Esophagus muscularis mucosa (tissue), 4 donors: ENCODE data around the gene BACE1-AS. TPM values are rescaled to one million over a fixed set of nuclear protein-coding genes. Genes with fewer than 3 reads are reported as not detected.

Experiments
- DNase-seq: peaks from one replicate; pipeline ENCODE4 v3.0.0-alpha.2; 2017; ENCODE audit errors: extremely low spot score
- H3K27ac ChIP-seq, 4 donors: fragments of 200-600 bp; sonication (generic); replicated peaks in 1 of 4; 1 replicate in 3 of 4; 2 replicates in 1 of 4; pipeline ENCODE4 v1.5.1; 2016 to 2019; ENCODE audit warnings: mild to moderate bottlenecking in 1 of 4
- H3K27me3 ChIP-seq, 4 donors: fragments of 200-600 bp; sonication (generic); one replicate each; pipeline versions ENCODE4 v1.5.1 to v1.6.0; 2016 to 2019
- H3K36me3 ChIP-seq, 4 donors: fragments of 200-600 bp; sonication (generic); one replicate each; pipeline ENCODE4 v1.5.1; 2016 to 2019
- H3K4me1 ChIP-seq, 4 donors: fragments of 200-600 bp; sonication (generic); one replicate each; pipeline ENCODE4 v1.5.1; 2016 to 2019
- H3K4me3 ChIP-seq, 4 donors: fragments of 200-600 bp; sonication (generic); 1 replicate in 2 of 4; 2 replicates in 2 of 4; pipeline ENCODE4 v1.5.1; 2016 to 2019; ENCODE audit warnings: mild to moderate bottlenecking in 4 of 4, moderate library complexity in 1 of 4
- H3K9me3 ChIP-seq, 4 donors: fragments of 200-600 bp; sonication (generic); 1 replicate in 3 of 4; 2 replicates in 1 of 4; pipeline ENCODE4 v1.5.1; 2016 to 2019
- EP300 ChIP-seq: sonication (generic); formaldehyde crosslinking; IDR thresholded peaks from one replicate; pipeline ENCODE4 v1.6.1; 2017; ENCODE audit warnings: antibody characterized with exemption
- POLR2A ChIP-seq: fragments of 450-650 bp; IDR thresholded peaks from one replicate; pipeline ENCODE4 v1.6.1; 2017; ENCODE audit warnings: antibody characterized with exemption, moderate library complexity, mild to moderate bottlenecking, low read depth
- POLR2AphosphoS5 ChIP-seq, 2 donors: sonication (generic); formaldehyde crosslinking; IDR thresholded peaks; one replicate each; pipeline ENCODE4 v1.6.1; 2017; ENCODE audit warnings: antibody characterized with exemption in 2 of 2
- WGBS: methylation state at CpG from one replicate; pipeline ENCODE4 v1.1.5; 2018; 5-methylcytosine and 5-hydroxymethylcytosine counted together
- intact Hi-C: fragments of 100-400 bp; cut with DNase I; formaldehyde crosslinking; loops from one replicate; pipeline ENCODE4 v1.15.1; 2023
- small RNA-seq, 3 donors: library from RNA; depleted of rRNA; stranded (forward); fragments of <200 nt; gene quantifications; one replicate each; pipeline ENCODE3, GENCODE V24; 2016
- total RNA-seq, 4 donors: library from RNA; depleted of rRNA; stranded (reverse); fragments of >200 nt; gene quantifications; one replicate each; pipeline versions ENCODE4 v1.1.0 to v1.2.1, GENCODE V29; 2016
- TF ChIP-seq, protein P1 (sequence below), 3 experiments: fragments of 200-600 bp in 2 of 3; fragments of 450-650 bp in 1 of 3; sonication (generic) in 2 of 3; IDR thresholded peaks; one replicate each; pipeline ENCODE4 v1.5.1; 2017 to 2019; ENCODE audit warnings: antibody characterized with exemption in 3 of 3, mild to moderate bottlenecking in 2 of 3, moderate library complexity in 1 of 3

BACE1-AS gene
- total RNA-seq, 4 donors from 2014 or later, result 7.5 to 13.2 (median 11.1) TPM

DNA sequence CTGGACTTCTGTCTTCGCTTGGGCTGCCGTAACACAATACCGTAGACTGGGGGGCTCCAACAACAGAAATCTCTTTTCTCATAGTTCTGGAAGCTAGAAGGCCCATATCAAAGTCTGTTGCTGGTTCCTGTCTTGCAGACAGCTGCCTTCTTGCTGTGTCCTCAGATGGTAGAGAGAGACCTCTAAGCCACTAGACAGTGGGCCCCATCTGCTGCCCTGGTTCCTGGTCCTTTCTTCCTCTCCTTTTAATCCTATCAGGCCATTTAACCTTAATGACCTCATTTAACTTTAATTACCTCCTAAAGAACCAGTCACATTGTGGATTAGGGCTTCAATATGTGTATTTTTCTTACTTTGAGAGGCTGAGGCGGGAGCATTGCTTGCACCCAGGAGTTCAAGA is 45.9 kb downstream of the BACE1-AS start:
- TF ChIP-seq EP300 (no peak), POLR2AphosphoS5 (IDR thresholded peaks at IDR 0.05) (no peak), POLR2A (no peak)
- TF ChIP-seq, protein P1, sequence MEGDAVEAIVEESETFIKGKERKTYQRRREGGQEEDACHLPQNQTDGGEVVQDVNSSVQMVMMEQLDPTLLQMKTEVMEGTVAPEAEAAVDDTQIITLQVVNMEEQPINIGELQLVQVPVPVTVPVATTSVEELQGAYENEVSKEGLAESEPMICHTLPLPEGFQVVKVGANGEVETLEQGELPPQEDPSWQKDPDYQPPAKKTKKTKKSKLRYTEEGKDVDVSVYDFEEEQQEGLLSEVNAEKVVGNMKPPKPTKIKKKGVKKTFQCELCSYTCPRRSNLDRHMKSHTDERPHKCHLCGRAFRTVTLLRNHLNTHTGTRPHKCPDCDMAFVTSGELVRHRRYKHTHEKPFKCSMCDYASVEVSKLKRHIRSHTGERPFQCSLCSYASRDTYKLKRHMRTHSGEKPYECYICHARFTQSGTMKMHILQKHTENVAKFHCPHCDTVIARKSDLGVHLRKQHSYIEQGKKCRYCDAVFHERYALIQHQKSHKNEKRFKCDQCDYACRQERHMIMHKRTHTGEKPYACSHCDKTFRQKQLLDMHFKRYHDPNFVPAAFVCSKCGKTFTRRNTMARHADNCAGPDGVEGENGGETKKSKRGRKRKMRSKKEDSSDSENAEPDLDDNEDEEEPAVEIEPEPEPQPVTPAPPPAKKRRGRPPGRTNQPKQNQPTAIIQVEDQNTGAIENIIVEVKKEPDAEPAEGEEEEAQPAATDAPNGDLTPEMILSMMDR (IDR thresholded peaks at IDR 0.05), result no peak
- H3K4me3 ChIP-seq, result no peak overlapping the region
- intact Hi-C loops, result no loop called here
- DNase-seq, result no peak
- peaks cover 10 to 83% (median 44%) of the 10 kb centered on the region in 4 donors for H3K36me3 ChIP-seq
- H3K4me1 ChIP-seq, result no peaks in the 10 kb centered on the region
- 99% methylated on average over 4 of the region's 4 CpGs for WGBS
- no peak overlapping the region for H3K27ac ChIP-seq
- H3K27me3 ChIP-seq, result no peaks in the 10 kb centered on the region
- no peaks in the 10 kb centered on the region for H3K9me3 ChIP-seq

Small RNA genes lying within 50 kb of the gene (small RNA-seq; reads per million reads assigned to genes)
- 0 reads per million in 3 donors for gene RF00564

Other genes with a start within 250 kb of the BACE1-AS start
- gene SIK3, start 192.9 kb upstream of the BACE1-AS start, total RNA-seq, result 10 to 100 TPM; 39.5 to 53.5 (median 42.3) TPM
- 10 to 100 TPM; 40.3 to 63.0 (median 47.4) TPM for gene PAFAH1B2, start 147.1 kb upstream of the BACE1-AS start, total RNA-seq
- 10 to 100 TPM; 26.5 to 34.1 (median 29.3) TPM for gene SIDT2, start 112.6 kb upstream of the BACE1-AS start, total RNA-seq
- over 10,000 TPM; 12,513 to 19,293 (median 14,679) TPM for gene TAGLN, start 92.0 kb upstream of the BACE1-AS start, total RNA-seq
- gene PCSK7, start 59.3 kb upstream of the BACE1-AS start, total RNA-seq, result 10 to 100 TPM; 27.8 to 43.7 (median 31.9) TPM
- 10 to 100 TPM; 12.4 to 21.5 (median 18.4) TPM for gene RNF214, start 58.7 kb upstream of the BACE1-AS start, total RNA-seq
- 10 to 100 TPM; 20.8 to 37.7 (median 23.9) TPM for gene BACE1, start 24.9 kb downstream of the BACE1-AS start, total RNA-seq
- 10 to 100 TPM; 16.4 to 21.2 (median 18.7) TPM for gene CEP164, start 36.5 kb downstream of the BACE1-AS start, total RNA-seq